C4-2B (cell line): ENCODE results near the gene RNF217.

Experiments
- ZFX ChIP-seq: fragments of 450-650 bp; IDR thresholded peaks from 2 replicates; pipeline ENCODE4 v1.6.1; 2017
- TF ChIP-seq, protein P1 (sequence below): fragments of 450-650 bp; conservative IDR thresholded peaks from 2 replicates; pipeline ENCODE4 v1.5.1; 2017; ENCODE audit warnings: mild to moderate bottlenecking

DNA sequence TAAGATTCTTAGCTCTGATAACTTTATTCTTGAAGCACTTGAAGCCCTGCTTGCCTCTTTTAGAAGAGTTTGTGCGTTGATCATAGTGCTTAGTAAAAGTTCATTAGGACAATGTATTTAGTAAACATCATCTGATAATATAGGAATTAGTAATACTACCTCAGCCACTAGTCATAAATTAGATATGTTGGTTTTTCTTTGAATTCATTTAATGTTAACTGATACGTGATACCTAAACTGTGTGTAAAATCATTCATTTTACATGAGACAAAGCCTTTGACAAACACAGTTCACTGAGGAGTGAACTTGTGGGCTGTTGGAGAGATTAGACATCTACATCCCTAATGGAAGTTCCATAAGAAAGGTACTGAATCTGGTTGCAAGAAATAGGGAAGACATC lies 91.6 kb downstream of the RNF217 start:
- TF ChIP-seq, protein P1, sequence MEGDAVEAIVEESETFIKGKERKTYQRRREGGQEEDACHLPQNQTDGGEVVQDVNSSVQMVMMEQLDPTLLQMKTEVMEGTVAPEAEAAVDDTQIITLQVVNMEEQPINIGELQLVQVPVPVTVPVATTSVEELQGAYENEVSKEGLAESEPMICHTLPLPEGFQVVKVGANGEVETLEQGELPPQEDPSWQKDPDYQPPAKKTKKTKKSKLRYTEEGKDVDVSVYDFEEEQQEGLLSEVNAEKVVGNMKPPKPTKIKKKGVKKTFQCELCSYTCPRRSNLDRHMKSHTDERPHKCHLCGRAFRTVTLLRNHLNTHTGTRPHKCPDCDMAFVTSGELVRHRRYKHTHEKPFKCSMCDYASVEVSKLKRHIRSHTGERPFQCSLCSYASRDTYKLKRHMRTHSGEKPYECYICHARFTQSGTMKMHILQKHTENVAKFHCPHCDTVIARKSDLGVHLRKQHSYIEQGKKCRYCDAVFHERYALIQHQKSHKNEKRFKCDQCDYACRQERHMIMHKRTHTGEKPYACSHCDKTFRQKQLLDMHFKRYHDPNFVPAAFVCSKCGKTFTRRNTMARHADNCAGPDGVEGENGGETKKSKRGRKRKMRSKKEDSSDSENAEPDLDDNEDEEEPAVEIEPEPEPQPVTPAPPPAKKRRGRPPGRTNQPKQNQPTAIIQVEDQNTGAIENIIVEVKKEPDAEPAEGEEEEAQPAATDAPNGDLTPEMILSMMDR = no peak
- no peak for TF ChIP-seq ZFX
